NCI-H524 treated with DMSO at 0.1 percent for 48 hours (cell line): ENCODE measurements around the gene SSX1.
"Not testable (repeated sequence)": the region's sequence is repeated elsewhere in the genome, so short reads cannot be mapped to it uniquely, and the experiment has no call there.

ENCODE experiments used
- DNase-seq: peaks from one replicate; lab custom pipeline; 2025; lab: John Stamatoyannopoulos, UW

Gene SSX1

GRCh38 chrX:48255062-48255796, at the start of gene SSX1:
TSS of gene SSX1 (plus strand) at chrX:48255392. CDS start at chrX:48257242, 1,850 bp downstream.
- not testable (repeated sequence) for DNase-seq

- not testable (repeated sequence) for DNase-seq
These were observed 40.9 kb upstream of the SSX1 start for GRCh38 chrX:48214341-48214740.

- not testable (repeated sequence) for DNase-seq
These were observed 31.0 kb upstream of the SSX1 start for GRCh38 chrX:48224196-48224595.

- not testable (repeated sequence) for DNase-seq
These were observed 2.2 kb upstream of the SSX1 start for GRCh38 chrX:48252945-48253344.

- not testable (repeated sequence) for DNase-seq
These were observed 19.2 kb downstream of the SSX1 start for GRCh38 chrX:48274365-48274764.

GRCh38 chrX:48278958-48279357, 23.8 kb downstream of the SSX1 start:
- DNase-seq = no peak

GRCh38 chrX:48280729-48281128, 25.5 kb downstream of the SSX1 start:
- DNase-seq = not testable (repeated sequence)

- DNase-seq = no peak
These were observed 51.0 kb downstream of the SSX1 start for GRCh38 chrX:48306175-48306574.

- DNase-seq = not testable (repeated sequence)
These were observed 58.8 kb downstream of the SSX1 start for GRCh38 chrX:48313996-48314395.
